Heart left ventricle (tissue), 16 donors: ENCODE data around the gene ESRP2. TPM values are rescaled to one million over a fixed set of nuclear protein-coding genes. Genes with fewer than 3 reads are reported as not detected.

Experiments used
- ATAC-seq, 4 donors: fragments of 200-7000 bp; cut with Tn5 transposase; one replicate each; pipeline ENCODE4 v1.9.1; 2020 to 2022; ENCODE audit warnings: moderate library complexity in 4 of 4, mild to moderate bottlenecking in 3 of 4, moderate number of reproducible peaks in 1 of 4
- DNase-seq, 5 donors: peaks; one replicate each; pipeline ENCODE4 v3.0.0-alpha.2; 2020
- H3K27ac ChIP-seq, 12 donors: fragments of 200-600 bp; sonication (generic) in 4 of 12; one replicate each; pipeline versions ENCODE4 v1.5.0 to v1.8.0; 2016 to 2022; ENCODE audit warnings: mild to moderate bottlenecking in 2 of 12
- H3K27me3 ChIP-seq, 9 donors: fragments of 200-600 bp; sonication (generic) in 2 of 9; one replicate each; pipeline versions ENCODE4 v1.5.1 to v1.8.0; 2016 to 2022; ENCODE audit warnings: mild to moderate bottlenecking in 3 of 9
- H3K36me3 ChIP-seq, 9 donors: fragments of 200-600 bp; sonication (generic) in 2 of 9; one replicate each; pipeline versions ENCODE4 v1.5.0 to v1.8.0; 2018 to 2022; ENCODE audit warnings: mild to moderate bottlenecking in 2 of 9
- H3K4me1 ChIP-seq, 12 donors: fragments of 200-600 bp; sonication (generic) in 4 of 12; one replicate each; pipeline versions ENCODE4 v1.5.0 to v1.8.0; 2016 to 2022; ENCODE audit warnings: mild to moderate bottlenecking in 3 of 12
- H3K4me3 ChIP-seq, 12 donors: fragments of 200-600 bp; sonication (generic) in 4 of 12; one replicate each; pipeline versions ENCODE4 v1.5.0 to v1.8.0; 2017 to 2022; ENCODE audit warnings: mild to moderate bottlenecking in 9 of 12, moderate library complexity in 4 of 12
- H3K9me3 ChIP-seq, 12 donors: fragments of 200-600 bp; sonication (generic) in 4 of 12; one replicate each; pipeline versions ENCODE4 v1.5.0 to v1.8.0; 2016 to 2022; ENCODE audit warnings: mild to moderate bottlenecking in 1 of 12
- CTCF ChIP-seq, 12 donors: fragments of 200-600 bp; sonication (generic) in 4 of 12; IDR thresholded peaks; one replicate each; pipeline versions ENCODE4 v1.5.0 to v1.8.0; 2018 to 2022; ENCODE audit warnings: antibody characterized with exemption in 12 of 12, mild to moderate bottlenecking in 5 of 12
- POLR2A ChIP-seq, 2 donors: fragments of 450-650 bp; IDR thresholded peaks; one replicate each; pipeline ENCODE4 v1.6.1; 2017; ENCODE audit warnings: antibody characterized with exemption in 2 of 2, mild to moderate bottlenecking in 2 of 2, moderate library complexity in 2 of 2
- WGBS, 4 donors: extraction: QIAGEN DNeasy Blood & Tissue Kit in 2 of 4; methylation state at CpG; one replicate each; pipeline versions ENCODE4 v1.1.5 to v1.1.7; 2013 to 2018; 5-methylcytosine and 5-hydroxymethylcytosine counted together
- intact Hi-C, 10 donors: fragments of 100-400 bp; cut with DNase I; formaldehyde crosslinking; loops; one replicate each; pipeline versions ENCODE4 v1.11.1 to v1.14.2; 2022
- polyA plus RNA-seq, 2 donors: library from polyadenylated mRNA; stranded (reverse); fragments of 200-250 nt; gene quantifications; one replicate each; pipeline ENCODE4 v1.2.3, GENCODE V29; 2013
- total RNA-seq, 9 donors: library from RNA; depleted of rRNA in 2 of 9; stranded (reverse); fragments of >200 nt in 2 of 9; fragmentation: NEBNext Ultra II Directional in 3 of 9; extraction: Animal tissue kit (Norgen Biotek cat#: 25700) in 3 of 9; gene quantifications; one replicate each; pipeline versions ENCODE4 v1.1.0 to v1.2.4, GENCODE V29; 2016 to 2023
- donor health status: ischemic (EF 13 %, LVEDD 7.1; RV severe dilation, severe dysfunction).
- donor health status: healthy with polysubstance abuse.
- donor health status: DM: no; HTN: yes; CAD: no.
- donor health status: DM: no; HTN: no; CAD: no.
- donor health status: ischemic (EF 25% LVEDD 6.9; RV normal size, moderate dysfunction).
- donor health status: ischemic (EF 25% LVEDD 5.7; RV mildly dilated, moderate dysfunction).
- donor health status: healthy.
- donor health status: DM: yes; HTN: yes; CAD: no.
- donor health status: ischemic (EF 35%, LVEDD 5.7; RV mildly dilated, moderate dysfunction).
- donor health status: nonischemic (EF 11% LVEDD 7.7; RV severe dilation, severe dysfunction).
- donor health status: DM: yes; HTN: yes; CAD: no.
- donor health status: PGD.
- donor health status: ischemic (EF 29% LVEDD 5.4; RV normal size, mild dysfunction).
- donor health status: nonischemic (EF 23%, LVEDD 6.1; RV moderate dilation, normal function).

ESRP2 gene
- total and polyA plus RNA-seq, 11 donors: 0.15 to 1.9 (median 0.45) TPM; not detected in 1

- ATAC-seq (no peak), DNase-seq (peak in 1 of 5 donors; percentile 55)
- Histone ChIP-seq H3K36me3 (peaks cover 0 to 12% (median 0%) of the 10 kb centered on the region in 9 donors), H3K4me3 (no peak overlapping the region), H3K27ac (no peak overlapping the region), H3K4me1 (peaks cover 0 to 42% (median 20%) of the 10 kb centered on the region in 12 donors), H3K27me3 (peaks cover 0 to 7% (median 0%) of the 10 kb centered on the region in 9 donors), H3K9me3 (no peaks in the 10 kb centered on the region)
- WGBS, 4 donors: 81 to 89% (median 83%) methylated on average over 8 of the region's 8 CpGs
- TF ChIP-seq POLR2A (IDR thresholded peaks at IDR 0.05) (no peak), CTCF (IDR thresholded peaks at IDR 0.05) (no peak)
- intact Hi-C loops: loop anchor here in 5 of 10 donors (5.0 to 10.0 kb wide), 4 partner anchors 242 to 1489 kb away; partner anchors contain the start of genes RANBP10 (in 1 of the 5), SLC12A4 (in 1 of the 5) and TSNAXIP1 (in 1 of the 5)
Observed at GRCh38 chr16:68233835-68234187, 2.1 kb downstream of the ESRP2 start.

- TF ChIP-seq CTCF (IDR thresholded peaks at IDR 0.05): no peak
- TF ChIP-seq POLR2A (IDR thresholded peaks at IDR 0.05): no peak
- DNase-seq (no peak), ATAC-seq (no peak)
- Histone ChIP-seq H3K36me3 (peaks cover 0 to 12% (median 0%) of the 10 kb centered on the region in 9 donors), H3K4me3 (no peak overlapping the region), H3K9me3 (no peaks in the 10 kb centered on the region), H3K4me1 (peaks cover 0 to 44% (median 20%) of the 10 kb centered on the region in 12 donors), H3K27me3 (peaks cover 0 to 7% (median 0%) of the 10 kb centered on the region in 9 donors), H3K27ac (no peak overlapping the region)
- WGBS, 4 donors: 77 to 82% (median 81%) methylated on average over 5 of the region's 5 CpGs
- intact Hi-C loops: loop anchor here in 5 of 10 donors (5.0 to 10.0 kb wide), 4 partner anchors 241 to 1488 kb away; partner anchors contain the start of genes RANBP10 (in 1 of the 5), SLC12A4 (in 1 of the 5) and TSNAXIP1 (in 1 of the 5)
Observed at GRCh38 chr16:68233085-68233834, 2.7 kb downstream of the ESRP2 start.

DNA sequence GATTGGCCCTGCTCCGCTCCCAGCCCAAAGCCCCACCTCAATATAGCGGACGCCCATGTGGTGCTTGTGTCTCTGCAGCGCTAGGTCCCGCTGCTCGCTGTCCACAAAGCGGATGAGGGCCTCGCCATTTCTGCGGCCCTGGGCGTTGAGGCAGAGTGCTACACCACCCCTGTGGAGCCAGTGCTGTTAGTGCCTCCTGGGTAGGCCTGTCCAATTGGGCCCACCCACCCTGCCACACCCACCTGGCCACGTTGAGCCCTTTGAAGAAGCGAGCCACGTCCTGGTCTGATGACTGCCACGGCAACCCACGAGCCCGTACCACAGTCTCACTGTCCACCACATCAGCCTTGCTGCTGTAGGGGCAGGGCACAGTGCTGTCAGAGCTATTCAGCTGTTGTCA lies 3.6 kb downstream of the ESRP2 start:
- TF ChIP-seq POLR2A (IDR thresholded peaks at IDR 0.05) (no peak), CTCF (IDR thresholded peaks at IDR 0.05) (no peak)
- H3K27ac ChIP-seq: no peak overlapping the region
- H3K4me1 ChIP-seq: peaks cover 0 to 47% (median 24%) of the 10 kb centered on the region in 12 donors
- H3K9me3 ChIP-seq: no peaks in the 10 kb centered on the region
- peak in 1 of 5 donors; percentile 58 for DNase-seq
- peaks cover 0 to 7% (median 0%) of the 10 kb centered on the region in 9 donors for H3K27me3 ChIP-seq
- H3K36me3 ChIP-seq: peaks cover 0 to 12% (median 3%) of the 10 kb centered on the region in 9 donors
- no peak overlapping the region for H3K4me3 ChIP-seq
- intact Hi-C loops: loop anchor here in 5 of 10 donors (5.0 to 10.0 kb wide), 4 partner anchors 240 to 1488 kb away; partner anchors contain the start of genes RANBP10 (in 1 of the 5), SLC12A4 (in 1 of the 5) and TSNAXIP1 (in 1 of the 5)
- 84 to 89% (median 86%) methylated on average over 12 to 16 of the region's 16 CpGs for WGBS, 4 donors
- no peak for ATAC-seq
